Embryonic facial prominence (tissue), 1 donor: ENCODE measurements around the gene DLK2.
"Not testable (repeated sequence)": the region's sequence is repeated elsewhere in the genome, so short reads cannot be mapped to it uniquely, and the experiment has no call there.

Experiments
- DNase-seq: peaks from one replicate; pipeline ENCODE4 v3.0.0-alpha.2; 2016; ENCODE audit errors: extremely low spot score

Gene DLK2

DNA sequence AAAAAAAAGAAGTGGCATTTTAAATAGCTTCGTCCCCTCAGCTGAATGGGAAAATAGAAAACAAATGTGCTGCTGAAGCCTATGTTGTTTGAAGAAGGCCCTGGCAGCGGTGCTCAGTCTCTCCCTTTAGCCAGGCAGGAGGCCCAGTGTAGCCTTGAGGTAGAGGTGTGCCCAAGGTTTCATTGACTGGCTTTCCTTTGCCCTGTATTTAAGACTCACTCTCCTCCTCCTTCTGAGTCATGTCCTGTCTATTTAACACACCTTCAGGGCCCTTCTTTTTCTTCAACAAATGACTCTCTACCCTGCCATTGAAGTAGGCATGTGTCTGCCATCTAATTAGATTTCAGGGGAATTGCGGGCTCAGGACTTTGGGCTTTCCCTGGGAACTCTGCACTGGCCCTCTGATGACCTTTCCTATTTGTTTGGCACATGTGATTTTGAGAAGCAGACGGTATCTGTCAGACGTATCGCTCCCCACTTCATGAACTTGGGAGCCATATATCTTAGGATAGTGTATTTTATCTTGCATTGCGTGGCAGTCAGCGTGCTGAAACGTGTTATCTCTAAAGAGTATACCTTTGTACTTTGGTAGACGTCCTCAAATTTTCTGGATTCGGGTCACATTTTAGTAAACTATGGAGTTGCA, 26.4 kb upstream of the DLK2 start:
- DNase-seq: no peak

DNA sequence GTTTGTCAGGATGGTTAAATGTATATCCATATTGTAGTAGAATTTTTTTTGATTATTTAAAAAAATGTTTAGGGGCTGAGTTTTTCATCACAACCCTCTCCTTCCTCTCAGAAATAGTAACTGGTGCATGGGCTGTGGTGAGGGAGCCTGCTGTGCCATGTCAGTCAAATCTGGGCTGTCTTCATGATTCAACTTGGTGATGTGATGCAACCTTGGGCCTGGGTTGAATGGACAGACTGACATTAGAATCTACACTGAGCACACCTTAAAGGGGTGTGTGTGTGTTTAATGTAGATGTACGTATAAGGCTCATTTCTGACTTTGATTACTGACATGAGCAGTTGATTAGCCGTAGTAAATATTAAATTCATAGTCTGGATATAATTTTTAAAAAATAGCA, 25.7 kb upstream of the DLK2 start:
- no peak for DNase-seq

DNA sequence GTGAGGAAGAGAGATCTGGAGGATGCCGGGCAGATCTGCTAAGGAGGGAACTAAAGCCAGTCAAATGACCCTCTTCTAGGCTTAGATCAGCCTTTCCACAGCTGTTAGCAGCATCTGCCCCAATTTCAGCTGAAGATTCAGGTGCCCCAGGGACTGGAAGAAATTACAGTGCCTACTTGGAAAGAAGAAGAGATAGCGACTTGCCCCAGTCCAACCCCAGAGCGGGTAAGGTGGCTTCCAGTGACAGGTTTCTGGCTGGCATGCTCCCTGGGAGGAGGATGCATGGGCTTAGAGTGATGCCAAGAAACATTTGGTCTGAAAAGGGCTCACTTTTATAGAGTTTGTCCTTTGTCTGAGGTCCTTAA, 22.6 kb upstream of the DLK2 start:
- no peak for DNase-seq

DNA sequence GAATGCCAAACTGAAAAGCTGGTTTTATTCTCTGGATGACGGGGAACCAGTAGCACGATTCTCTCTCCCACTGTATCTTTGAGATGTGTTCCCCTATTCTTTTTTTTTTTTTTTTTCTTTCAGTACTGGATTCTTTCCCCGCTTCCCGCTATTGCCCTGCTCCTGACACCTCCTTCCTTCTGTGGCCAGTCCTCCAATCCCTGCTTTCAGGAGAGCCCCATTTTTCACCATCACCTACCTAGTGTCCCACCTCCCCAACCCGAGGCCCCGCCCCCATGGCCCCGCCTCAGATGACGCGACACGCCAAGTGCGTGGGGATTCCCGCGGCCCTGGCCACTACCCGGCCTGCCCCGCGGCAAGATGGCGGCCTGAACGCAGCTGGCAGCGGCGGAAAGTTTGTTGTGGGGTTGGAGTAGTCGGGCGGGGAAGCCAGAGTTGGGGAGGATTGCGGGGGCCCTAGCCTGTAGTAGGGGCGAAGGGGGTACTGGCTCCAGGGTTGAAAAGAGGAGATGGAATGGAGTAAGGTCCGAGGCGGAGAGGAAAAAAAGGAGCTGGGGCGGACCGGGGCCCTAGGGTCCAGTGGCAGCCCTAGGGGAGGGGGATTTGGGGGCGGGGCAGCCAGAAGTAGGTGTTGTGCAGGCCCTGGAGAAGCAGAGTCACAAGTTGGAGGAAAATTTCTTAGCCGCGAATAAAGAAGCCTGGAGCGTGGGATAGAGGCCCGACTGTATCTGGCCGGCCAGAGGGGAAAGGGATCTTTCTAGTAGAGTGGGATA, 22.1 kb upstream of the DLK2 start, which contains the start of gene TJAP1:
Gene TJAP1, plus strand, starts transcription at position 336 of the 773 bp plus-strand sequence. CDS start 21,432 bp downstream, outside the sequence.
- peak; percentile 76 for DNase-seq

DNA sequence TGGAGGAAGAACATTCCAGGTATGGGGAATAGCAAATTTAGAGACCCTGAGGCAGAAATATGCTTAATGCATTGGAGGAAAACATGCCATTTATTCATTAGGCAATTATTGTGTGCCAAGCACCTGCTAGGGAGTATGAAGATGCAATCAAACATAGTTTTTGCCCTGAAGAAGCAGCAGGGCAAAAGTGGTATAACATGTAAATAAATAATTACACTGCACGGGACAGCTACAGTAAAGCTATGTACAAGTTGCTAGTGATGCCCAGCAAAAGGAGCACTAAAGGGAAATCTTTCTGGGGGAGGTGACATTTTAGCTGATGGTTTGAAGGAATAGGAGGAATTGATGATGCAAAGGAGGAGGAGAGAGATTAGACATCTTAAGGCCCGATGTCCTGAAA, 21.4 kb upstream of the DLK2 start:
- no peak for DNase-seq

DNA sequence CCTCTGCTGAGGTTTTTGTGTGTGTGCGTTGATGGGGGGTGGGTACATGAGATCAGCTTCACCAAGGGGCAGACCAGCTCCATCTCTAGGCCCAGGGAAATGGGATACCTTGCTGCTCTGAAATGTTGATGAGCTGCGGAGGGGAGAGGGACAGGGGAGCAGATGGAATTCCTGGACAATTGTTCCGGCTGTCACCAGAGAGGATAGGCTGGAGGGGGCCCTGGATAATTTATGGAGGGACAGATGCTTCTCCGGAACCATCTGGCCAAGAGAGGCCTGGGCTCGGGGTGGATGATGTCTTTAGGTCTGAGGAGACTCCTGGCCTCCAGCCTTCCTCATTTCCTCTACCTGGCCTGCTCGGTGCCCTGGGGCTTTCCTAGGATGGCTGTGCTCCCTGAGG, 20.2 kb upstream of the DLK2 start:
- DNase-seq: no peak

DNA sequence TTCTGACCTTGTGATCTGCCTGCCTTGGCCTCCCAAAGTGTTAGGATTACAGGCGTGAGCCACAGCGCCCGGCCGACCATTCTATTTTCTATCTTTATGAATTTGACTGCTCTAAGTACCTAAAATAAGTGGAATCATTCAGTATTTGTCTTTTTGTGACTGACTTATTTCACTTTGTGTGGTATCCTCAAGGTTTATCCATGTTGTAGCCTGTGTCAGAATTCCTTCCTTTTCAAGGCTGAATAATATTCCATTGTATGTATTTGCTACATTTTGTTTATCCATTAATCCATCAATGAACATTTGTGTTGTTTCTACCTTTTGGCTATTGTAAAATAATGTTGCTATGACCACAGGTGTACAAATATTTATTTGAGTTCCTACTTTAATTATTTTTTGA, 17.2 kb upstream of the DLK2 start:
- DNase-seq: no peak

DNA sequence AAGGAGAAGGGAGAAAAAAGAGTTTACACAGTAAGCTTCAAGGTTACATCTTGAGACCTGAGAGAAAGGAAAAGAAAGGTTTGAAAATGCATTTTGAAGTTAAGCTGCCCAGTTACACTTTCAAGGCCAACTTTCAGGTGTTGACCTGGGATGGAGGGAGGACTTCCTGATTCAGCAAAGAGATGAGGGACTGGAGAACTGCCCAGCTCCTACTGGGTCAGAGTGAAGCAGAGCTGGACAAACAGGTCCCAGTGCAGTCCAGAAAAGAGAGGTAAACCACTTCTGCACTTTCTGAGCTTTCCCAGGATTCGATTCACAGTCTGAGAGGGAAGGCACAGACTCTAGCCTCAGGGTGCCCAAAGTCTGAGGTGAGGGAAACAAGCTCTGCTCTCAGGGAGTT, 16.1 kb upstream of the DLK2 start:
- no peak for DNase-seq

DNA sequence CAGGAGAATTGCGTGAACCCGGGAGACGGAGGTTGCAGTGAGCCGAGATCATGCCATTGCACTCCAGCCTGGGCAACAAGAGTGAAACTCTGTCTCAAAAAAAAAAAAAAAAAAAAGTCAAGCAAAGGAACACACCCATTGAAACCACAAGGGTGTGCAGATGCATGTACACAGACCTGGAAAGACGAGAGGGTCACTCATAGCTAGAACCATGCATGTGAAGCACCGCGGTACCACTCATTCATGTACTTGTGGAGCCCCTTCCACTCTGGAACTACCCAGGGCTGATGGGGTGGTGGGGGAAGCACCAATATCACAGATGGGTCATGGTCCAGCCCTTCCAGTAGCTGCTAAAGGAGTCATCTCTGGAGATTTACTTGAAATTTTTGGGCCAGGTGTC, 14.6 kb upstream of the DLK2 start:
- DNase-seq: no peak

DNA sequence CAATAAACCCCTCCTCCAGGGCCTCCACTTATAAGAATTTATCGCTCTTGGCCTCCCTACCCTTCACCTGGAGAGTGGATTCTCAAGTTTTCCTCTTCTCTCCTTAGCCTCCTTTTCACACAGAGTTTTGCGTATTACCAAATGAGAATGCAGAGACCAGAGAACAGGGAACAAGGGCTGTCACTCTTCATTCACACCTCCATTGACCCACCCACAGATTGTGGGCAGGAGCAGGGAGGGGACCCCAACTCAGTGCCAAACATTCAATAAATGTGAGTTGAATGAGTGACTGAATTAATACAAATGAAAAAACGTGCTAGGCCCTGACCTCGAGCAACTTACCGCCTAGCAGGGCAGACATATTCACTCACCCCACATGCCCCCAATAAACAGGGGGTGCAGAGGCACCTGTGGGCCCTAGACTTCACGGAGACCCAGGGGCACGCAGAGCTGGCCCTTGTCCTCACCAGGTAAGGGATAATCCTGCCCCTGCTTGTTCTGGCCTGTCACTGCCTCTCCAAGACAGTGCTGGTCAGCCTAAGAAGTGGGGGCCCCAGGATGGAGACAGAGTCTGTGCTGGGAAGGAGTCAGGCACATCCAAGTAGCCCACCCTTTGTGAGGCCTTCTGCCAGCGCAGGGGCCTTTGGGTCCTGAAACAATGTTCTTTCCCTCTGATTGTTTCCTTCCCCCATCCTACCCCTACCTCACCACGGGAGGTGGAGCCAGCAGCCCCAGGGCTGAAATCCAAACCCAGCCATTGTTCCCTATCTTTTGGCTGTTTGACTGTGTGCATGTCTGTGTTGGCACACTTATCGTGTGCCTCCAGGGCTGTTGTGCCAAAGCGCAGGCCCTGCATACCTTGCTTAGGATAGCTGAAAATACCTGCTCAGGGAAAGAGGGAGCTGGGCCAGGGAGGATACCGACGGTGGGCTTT, 13.7 kb upstream of the DLK2 start:
- no peak for DNase-seq

DNA sequence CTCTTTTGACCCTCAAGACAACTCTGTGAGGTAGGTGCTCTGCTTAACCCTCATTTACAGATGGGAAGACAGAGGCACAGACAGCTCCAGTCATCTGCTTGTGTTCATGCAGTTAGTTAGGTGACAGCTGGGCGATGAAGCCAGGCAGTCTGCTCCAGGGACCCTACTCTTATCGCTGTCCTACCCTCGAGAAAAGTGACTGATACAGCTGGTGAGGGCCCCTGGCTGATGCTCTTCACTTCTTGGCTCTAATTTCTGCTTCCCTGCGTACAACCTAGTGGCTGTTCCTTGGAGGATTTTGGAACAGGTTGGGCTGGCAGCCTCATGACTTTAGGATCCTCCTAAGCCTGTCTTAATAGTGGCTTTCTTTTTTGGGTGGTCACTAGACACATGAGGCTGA, 12.9 kb upstream of the DLK2 start:
- no peak for DNase-seq

DNA sequence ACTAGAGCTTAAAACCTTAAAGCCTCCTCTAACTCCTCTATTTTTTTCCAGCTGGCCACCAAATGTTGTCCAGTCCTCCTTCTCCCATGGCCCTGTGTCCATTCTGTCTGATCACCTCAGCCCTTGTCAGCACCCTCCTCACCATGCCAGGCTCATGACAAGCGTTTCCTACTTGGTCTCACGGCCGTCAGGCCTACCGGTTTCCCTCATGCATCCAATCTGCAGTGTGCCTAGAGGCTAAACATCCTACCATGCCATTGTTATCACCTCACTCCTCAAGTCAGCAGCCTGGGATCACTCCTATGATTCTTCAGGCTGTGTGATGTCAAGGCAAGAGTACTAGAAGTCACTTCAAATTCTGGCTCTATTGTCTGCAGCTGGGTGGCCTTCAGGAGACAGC, 12.4 kb upstream of the DLK2 start:
- no peak for DNase-seq

DNA sequence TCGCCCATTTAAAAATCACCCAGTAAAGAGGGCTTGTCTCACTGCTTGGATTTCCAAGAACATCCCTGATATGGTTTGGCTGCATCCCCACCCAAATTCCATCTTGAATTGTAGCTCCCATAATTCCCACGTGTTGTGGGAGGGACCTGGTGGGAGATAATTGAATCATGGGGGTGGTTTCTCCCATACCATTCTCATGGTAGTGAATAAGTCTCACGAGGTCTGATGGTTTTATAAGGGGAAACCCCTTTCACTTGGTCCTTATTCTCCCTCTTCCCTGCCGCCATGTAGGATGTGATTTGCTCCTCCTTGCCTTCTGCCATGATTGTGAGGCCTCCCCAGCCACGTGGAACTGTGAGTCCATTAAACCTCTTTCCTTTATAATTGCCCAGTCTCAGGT, 11.9 kb upstream of the DLK2 start:
- not testable (repeated sequence) for DNase-seq

DNA sequence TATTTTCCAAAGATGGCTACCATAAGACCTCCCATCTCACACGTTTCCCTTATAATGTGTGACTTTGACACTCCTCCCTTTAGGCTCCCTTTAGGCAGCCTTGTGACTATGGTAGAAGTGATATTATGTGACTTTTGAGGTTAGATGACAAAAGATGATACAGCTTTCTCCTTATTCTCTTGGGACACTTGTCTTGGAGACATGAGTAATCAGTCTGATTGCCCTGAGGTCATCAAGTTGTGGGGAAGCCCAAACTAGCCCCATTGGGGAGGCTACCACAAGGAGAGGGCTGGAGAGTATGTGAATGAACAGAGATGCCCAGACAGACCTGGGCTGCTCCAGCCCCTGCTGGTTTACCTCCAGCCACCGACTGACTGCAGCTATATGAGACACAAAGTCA, 10.6 kb upstream of the DLK2 start:
- DNase-seq: no peak

DNA sequence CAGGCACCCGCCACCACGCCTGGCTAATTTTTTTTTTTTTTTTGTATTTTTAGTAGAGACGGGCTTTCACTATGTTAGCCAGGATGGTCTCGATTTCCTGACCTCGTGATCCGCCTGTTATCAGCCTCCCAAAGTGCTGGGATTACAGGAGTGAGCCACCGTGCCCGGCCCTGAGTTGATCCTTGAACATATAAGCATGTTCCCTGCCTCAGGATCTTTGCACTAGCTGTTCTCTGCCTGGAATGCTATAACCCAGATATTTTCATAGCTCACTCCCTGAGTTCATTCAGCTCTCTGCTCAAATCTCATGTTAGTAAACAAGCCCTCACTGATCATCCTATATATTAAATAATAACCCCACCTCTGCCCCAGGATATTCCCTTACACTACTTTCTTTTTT, 9.0 kb upstream of the DLK2 start:
- no peak for DNase-seq

DNA sequence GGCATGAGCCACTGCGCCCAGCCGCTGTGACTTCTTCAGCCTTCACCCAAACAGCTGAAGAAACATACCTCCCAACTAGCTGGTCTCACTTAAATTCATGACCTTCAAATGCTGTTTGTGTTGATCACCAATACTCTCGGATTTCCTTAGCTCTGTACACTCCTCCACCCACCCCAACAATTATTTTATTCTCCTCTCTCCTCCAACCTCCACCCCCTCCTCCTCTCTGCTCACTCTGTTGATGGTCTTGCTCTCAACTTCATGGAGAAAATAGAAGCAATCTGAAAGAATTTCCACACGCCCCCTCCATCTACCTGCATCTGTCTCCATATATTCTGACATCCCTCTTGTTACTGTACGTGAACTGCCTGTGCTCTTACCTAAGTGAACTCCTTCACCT, 6.6 kb upstream of the DLK2 start:
- no peak for DNase-seq

DNA sequence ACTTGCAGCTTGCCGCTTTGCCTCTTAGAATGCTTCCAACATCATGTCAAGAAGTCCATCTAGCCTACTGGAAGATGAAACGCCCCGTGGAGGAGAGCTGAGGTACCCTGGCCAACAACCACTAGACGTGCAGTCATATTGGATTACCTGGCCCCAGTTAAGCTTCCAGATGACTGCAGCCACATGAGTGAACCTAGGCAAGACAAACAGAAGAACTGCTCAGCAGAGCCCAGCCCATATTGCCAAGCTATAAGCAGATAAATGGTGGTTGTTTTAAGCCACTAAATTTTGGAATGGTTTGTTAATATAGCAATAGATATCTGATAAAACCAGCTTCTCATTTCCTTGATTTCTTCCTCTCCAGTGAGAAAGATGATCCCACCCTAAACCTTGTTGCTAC, 4.7 kb upstream of the DLK2 start:
- DNase-seq: no peak

DNA sequence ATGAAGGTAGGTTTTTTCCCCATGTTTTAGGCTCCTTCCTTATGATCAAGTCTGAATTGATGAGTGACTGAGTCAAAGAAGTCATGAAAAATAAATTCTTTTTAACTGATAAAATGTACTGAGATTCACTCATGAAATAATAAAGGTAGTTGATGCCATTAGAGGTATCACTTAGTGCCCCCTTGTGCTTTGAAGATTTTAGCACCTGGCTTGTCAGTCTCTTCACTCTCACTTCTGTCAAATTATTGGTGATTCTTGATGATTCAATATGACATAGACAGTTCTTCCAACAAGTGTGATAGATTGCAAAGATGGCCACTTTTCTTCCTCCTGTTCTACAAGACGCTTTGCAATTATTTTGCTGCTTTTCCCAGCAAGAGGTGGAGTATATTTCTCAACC, 4.2 kb upstream of the DLK2 start:
- DNase-seq: no peak

DNA sequence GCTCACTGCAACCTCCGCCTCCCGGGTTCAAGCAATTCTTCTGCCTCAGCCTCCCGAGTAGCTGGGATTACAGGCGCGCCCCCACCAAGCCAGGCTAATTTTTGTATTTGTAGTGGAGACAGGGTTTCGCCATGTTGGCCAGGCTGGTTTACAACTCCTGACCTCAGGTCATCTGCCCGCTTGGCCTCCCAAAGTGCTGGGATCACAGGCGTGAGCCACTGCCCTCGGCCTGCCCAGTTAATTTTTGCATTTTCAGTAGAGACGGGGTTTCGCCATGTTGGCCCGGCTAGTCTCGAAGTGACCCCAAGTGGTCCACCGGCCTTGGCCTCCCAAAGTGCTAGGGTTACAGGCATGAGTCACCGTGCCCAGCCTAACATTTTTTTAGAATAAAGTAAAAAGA, 2.8 kb upstream of the DLK2 start:
- DNase-seq: not testable (repeated sequence)

DNA sequence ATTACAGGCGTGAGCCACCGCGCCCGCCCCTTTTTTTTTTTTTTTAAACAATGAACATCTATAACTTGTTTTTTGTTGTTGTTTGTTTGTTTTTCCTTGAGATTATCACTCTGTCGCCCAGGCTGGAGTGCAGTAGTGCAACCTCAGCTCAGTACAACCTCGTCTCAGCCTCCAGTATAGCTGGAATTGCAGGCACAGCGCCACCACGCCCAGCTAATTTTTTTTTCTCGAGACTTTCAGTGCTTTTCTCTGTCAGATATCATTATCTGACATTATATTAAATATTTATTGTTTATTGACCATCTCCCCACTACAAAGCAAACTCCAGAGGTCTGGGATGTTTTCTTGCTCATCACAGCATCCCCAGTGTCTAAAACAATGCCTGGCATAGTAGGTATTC, 2.3 kb upstream of the DLK2 start:
- DNase-seq: no peak

DNA sequence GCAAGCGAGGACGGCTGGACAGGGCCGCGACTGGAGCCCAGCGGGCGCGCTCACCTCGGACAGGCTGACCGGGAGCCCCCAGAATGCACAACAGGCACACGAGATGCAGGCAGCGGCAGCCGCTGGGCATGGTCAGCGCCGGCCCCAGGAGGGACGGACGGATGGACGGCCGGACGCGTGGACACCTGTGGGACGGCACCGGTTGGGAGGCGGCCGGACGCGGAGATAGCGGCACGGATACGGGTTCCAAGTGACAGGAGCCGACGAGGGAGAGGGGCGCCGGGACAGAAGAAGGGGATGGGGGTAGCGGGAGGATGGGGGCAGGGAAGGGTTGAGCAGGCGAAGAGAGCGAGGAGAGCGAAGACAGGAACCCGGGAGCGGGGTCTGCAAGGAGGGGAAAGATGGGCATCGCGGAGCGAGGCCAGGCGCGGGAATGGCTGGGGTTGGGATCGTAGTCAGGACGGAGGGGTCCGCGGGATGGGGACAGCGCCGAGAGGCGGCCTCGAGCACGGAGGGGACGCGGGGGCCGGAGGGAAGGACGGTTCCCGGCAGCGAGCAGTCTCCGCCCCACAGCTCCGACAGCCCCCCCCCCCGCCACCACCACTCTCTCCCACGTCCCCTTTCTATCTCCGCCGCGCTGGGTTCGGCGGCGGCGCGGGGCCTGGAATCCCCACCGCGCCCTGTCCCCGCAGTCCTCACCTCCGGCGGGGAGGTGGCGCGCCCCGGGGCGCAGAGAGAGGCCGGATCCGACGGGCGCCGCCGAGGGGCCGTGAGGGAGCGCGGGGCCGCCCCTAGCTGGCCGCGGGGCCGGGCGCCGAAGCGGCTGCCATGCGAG, 435 bp downstream of the DLK2 start:
- no peak for DNase-seq

DNA sequence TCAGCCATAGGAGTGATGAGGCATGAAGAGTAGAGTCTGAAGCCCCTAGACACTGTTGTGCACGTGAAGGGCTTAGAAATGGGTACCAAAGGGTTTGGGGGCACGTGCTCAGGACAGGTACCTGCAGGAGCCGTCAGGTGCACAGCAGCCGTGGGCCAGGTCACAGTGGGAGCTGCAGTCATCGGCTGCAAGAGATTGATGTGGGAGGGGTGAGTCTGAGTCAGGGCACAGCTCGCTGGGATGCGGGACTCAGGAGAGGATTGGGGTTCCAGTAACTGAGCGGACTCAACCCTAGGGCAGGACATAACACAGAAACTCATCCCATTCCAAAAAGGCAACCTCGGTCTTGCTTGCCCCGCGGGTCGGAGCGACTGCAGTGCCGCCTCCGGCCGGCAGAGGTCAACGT, 1.1 kb downstream of the DLK2 start:
- no peak for DNase-seq
